H1 (cell line): ENCODE data around the gene HSD17B2. TPM values are rescaled to one million over a fixed set of nuclear protein-coding genes. Genes with fewer than 3 reads are reported as not detected.

Source experiments
- CTCF ChIA-PET: fragments of 300-600 bp; sonication (Branson Sonifier 250); formaldehyde crosslinking; loops from one replicate; lab custom pipeline; 2021; ENCODE audit not compliant: partially characterized antibody; lab: Charles Lee
- POLR2A ChIA-PET: fragments of 300-600 bp; sonication (Branson Sonifier 250); formaldehyde crosslinking; loops from one replicate; lab custom pipeline; 2021; ENCODE audit warnings: inconsistent platforms; ENCODE audit not compliant: partially characterized antibody; lab: Charles Lee
- DNase-seq, 2 experiments: peaks; one replicate each; pipeline versions ENCODE4 v3.0.0 to v3.0.0-alpha.2; 2010 to 2022; ENCODE audit warnings: low spot score in 2 of 2, low read depth in 1 of 2, mixed read lengths in 1 of 2
- FAIRE-seq: peaks from 2 replicates; lab custom pipeline; 2011; peaks lifted over from hg19 to GRCh38; lab: Jason Lieb, UNC
- H2AFZ ChIP-seq: 2 replicates; pipeline ENCODE4 v1.8.1; 2012; ENCODE audit warnings: low read length, inconsistent platforms
- H2AK5ac ChIP-seq: 2 replicates; pipeline ENCODE4 v1.6.1; 2013; ENCODE audit warnings: low read depth, low read length
- H2BK120ac ChIP-seq: replicated peaks from 2 replicates; pipeline ENCODE3; 2013; ENCODE audit warnings: low read depth, low read length, inconsistent platforms
- H2BK12ac ChIP-seq: 2 replicates; pipeline ENCODE4 v1.6.1; 2013; ENCODE audit warnings: low read depth, low read length
- H2BK15ac ChIP-seq: 2 replicates; pipeline ENCODE4 v1.6.1; 2013; ENCODE audit warnings: low read length
- H2BK20ac ChIP-seq: 2 replicates; pipeline ENCODE4 v1.6.1; 2013; ENCODE audit warnings: low read length
- H2BK5ac ChIP-seq: 2 replicates; pipeline ENCODE4 v1.6.1; 2013; ENCODE audit warnings: low read depth, low read length
- H3K14ac ChIP-seq: 2 replicates; pipeline ENCODE4 v1.6.1; 2013; ENCODE audit warnings: inconsistent platforms; ENCODE audit not compliant: insufficient read length
- H3K18ac ChIP-seq: 2 replicates; pipeline ENCODE4 v1.6.1; 2013; ENCODE audit warnings: low read length; ENCODE audit errors: extremely low read depth
- H3K23ac ChIP-seq: 2 replicates; pipeline ENCODE4 v1.6.1; 2013; ENCODE audit warnings: inconsistent platforms; ENCODE audit not compliant: insufficient read length
- H3K23me2 ChIP-seq: 2 replicates; pipeline ENCODE4 v1.6.1; 2013; ENCODE audit warnings: low read depth, low read length
- H3K27ac ChIP-seq: 2 replicates; pipeline ENCODE4 v1.6.1; 2011; ENCODE audit warnings: low read depth, low read length, inconsistent platforms
- H3K27me3 ChIP-seq, 4 experiments: replicated peaks in 1 of 4; 1 replicate in 1 of 4; 2 replicates in 3 of 4; pipeline versions ENCODE4 v1.6.1 to v1.8.1; 2011 to 2013; ENCODE audit warnings: low read length in 3 of 4, mild to moderate bottlenecking in 3 of 4, inconsistent platforms in 2 of 4, mixed read lengths in 2 of 4, moderate library complexity in 1 of 4; ENCODE audit not compliant: control insufficient read depth in 3 of 4, insufficient read depth in 3 of 4; ENCODE audit errors: extremely low read depth in 1 of 4
- H3K36me3 ChIP-seq, 4 experiments: 2 replicates each; pipeline versions ENCODE4 v1.6.1 to v1.8.1; 2011 to 2013; ENCODE audit warnings: mild to moderate bottlenecking in 4 of 4, low read length in 3 of 4, moderate library complexity in 2 of 4, control low read depth in 1 of 4, inconsistent platforms in 1 of 4; ENCODE audit not compliant: insufficient read depth in 4 of 4, control insufficient read depth in 2 of 4
- H3K4ac ChIP-seq: replicated peaks from 2 replicates; pipeline ENCODE3; 2013; ENCODE audit warnings: low read length, low read depth, mixed read lengths, inconsistent platforms; ENCODE audit not compliant: insufficient read length
- H3K4me1 ChIP-seq, 4 experiments: replicated peaks in 1 of 4; 1 replicate in 1 of 4; 2 replicates in 3 of 4; pipeline versions ENCODE4 v1.6.1 to v1.8.1; 2011 to 2013; ENCODE audit warnings: low read length in 3 of 4, inconsistent platforms in 2 of 4, mixed read lengths in 1 of 4; ENCODE audit not compliant: insufficient read depth in 4 of 4, control insufficient read depth in 3 of 4
- H3K4me2 ChIP-seq, 2 experiments: 2 replicates each; pipeline versions ENCODE4 v1.6.1 to v1.8.1; 2011 to 2013; ENCODE audit warnings: low read depth in 2 of 2, low read length in 2 of 2, control low read depth in 1 of 2, inconsistent platforms in 1 of 2, mild to moderate bottlenecking in 1 of 2; ENCODE audit not compliant: insufficient read depth in 1 of 2
- H3K4me3 ChIP-seq, 4 experiments: fragments of 200-600, 300-600 bp in 1 of 4; sonication (generic), shearing (Covaris generic), sonication (Bioruptor Twin) in 1 of 4; 2 replicates each; pipeline versions ENCODE4 v1.5.1 to v1.8.1; 2011 to 2016; ENCODE audit warnings: low read length in 4 of 4, low read depth in 3 of 4, control low read depth in 2 of 4, inconsistent platforms in 2 of 4, mild to moderate bottlenecking in 2 of 4, mixed read lengths in 1 of 4, moderate library complexity in 1 of 4; ENCODE audit not compliant: insufficient read depth in 2 of 4; ENCODE audit errors: extremely low read depth in 1 of 4
- H3K56ac ChIP-seq: replicated peaks from 2 replicates; pipeline ENCODE3; 2013; ENCODE audit warnings: low read depth, mild to moderate bottlenecking, mixed read lengths, low read length, inconsistent platforms; ENCODE audit not compliant: insufficient read length
- H3K79me1 ChIP-seq: 2 replicates; pipeline ENCODE4 v1.6.1; 2013; ENCODE audit warnings: low read depth, low read length, control low read depth
- H3K79me2 ChIP-seq, 2 experiments: 2 replicates each; pipeline versions ENCODE4 v1.6.1 to v1.8.1; 2012 to 2013; ENCODE audit warnings: low read length in 2 of 2, mild to moderate bottlenecking in 2 of 2, inconsistent platforms in 1 of 2; ENCODE audit not compliant: insufficient read depth in 2 of 2, control insufficient read depth in 1 of 2
- H3K9ac ChIP-seq, 4 experiments: replicated peaks in 1 of 4; 1 replicate in 1 of 4; 2 replicates in 3 of 4; pipeline versions ENCODE4 v1.6.1 to v1.8.1; 2011 to 2013; ENCODE audit warnings: low read depth in 3 of 4, low read length in 3 of 4, control low read depth in 2 of 4, mild to moderate bottlenecking in 2 of 4, moderate library complexity in 2 of 4, inconsistent platforms in 1 of 4; ENCODE audit errors: extremely low read depth in 1 of 4
- H3K9me3 ChIP-seq, 2 experiments: 2 replicates each; pipeline versions ENCODE4 v1.6.1 to v1.8.1; 2012 to 2013; ENCODE audit warnings: mild to moderate bottlenecking in 2 of 2, moderate library complexity in 2 of 2, control low read depth in 1 of 2, inconsistent platforms in 1 of 2, low read depth in 1 of 2, low read length in 1 of 2, mixed read lengths in 1 of 2; ENCODE audit not compliant: insufficient read depth in 2 of 2
- H4K20me1 ChIP-seq, 2 experiments: replicated peaks in 1 of 2; 2 replicates each; pipeline versions ENCODE3 to v1.8.1; 2011 to 2013; ENCODE audit warnings: inconsistent platforms in 2 of 2, low read length in 2 of 2, mild to moderate bottlenecking in 1 of 2; ENCODE audit not compliant: insufficient read depth in 2 of 2, control insufficient read depth in 1 of 2
- H4K5ac ChIP-seq: 2 replicates; pipeline ENCODE4 v1.6.1; 2013; ENCODE audit warnings: low read length, low read depth, mixed read lengths, inconsistent platforms; ENCODE audit not compliant: insufficient read length
- H4K8ac ChIP-seq: 2 replicates; pipeline ENCODE4 v1.8.0; 2013; ENCODE audit warnings: mild to moderate bottlenecking, moderate library complexity, low read length, inconsistent platforms; ENCODE audit not compliant: insufficient read depth; ENCODE audit errors: extremely low read depth
- H4K91ac ChIP-seq: replicated peaks from 2 replicates; pipeline ENCODE3; 2013; ENCODE audit warnings: low read length, mixed read lengths, inconsistent platforms; ENCODE audit not compliant: insufficient read length
- ASH2L ChIP-seq: fragments of 200-600, 300-600 bp; sonication (generic); IDR thresholded peaks from one replicate; pipeline ENCODE4 v1.7.1; 2017; ENCODE audit warnings: low read length
- BACH1 ChIP-seq: IDR thresholded peaks from 2 replicates; pipeline ENCODE4 v1.6.1; 2012; ENCODE audit warnings: low read length, improper control_type of control experiment
- CBX8 ChIP-seq: fragments of 300-800, 300-1000 bp; sonication (generic); IDR thresholded peaks from 2 replicates; pipeline ENCODE4 v1.7.1; 2016; ENCODE audit warnings: low read depth, low read length, borderline replicate concordance
- GTF2F1 ChIP-seq: IDR thresholded peaks from 2 replicates; pipeline ENCODE4 v1.6.1; 2012; ENCODE audit warnings: low read depth, low read length, improper control_type of control experiment, borderline replicate concordance
- KDM4A ChIP-seq: IDR thresholded peaks from one replicate; pipeline ENCODE4 v1.7.1; 2012; ENCODE audit warnings: low read depth, mild to moderate bottlenecking, moderate library complexity, low read length, inconsistent platforms; ENCODE audit not compliant: severe bottlenecking
- NANOG ChIP-seq: IDR thresholded peaks from 2 replicates; pipeline ENCODE4 v1.6.1; 2011; ENCODE audit warnings: low read length, low read depth, mild to moderate bottlenecking, inconsistent platforms; ENCODE audit not compliant: insufficient read depth, poor library complexity, severe bottlenecking
- NRF1 ChIP-seq: IDR thresholded peaks from 2 replicates; pipeline ENCODE4 v1.6.1; 2011; ENCODE audit warnings: mild to moderate bottlenecking, low read depth, low read length, improper control_type of control experiment
- POU5F1 ChIP-seq: IDR thresholded peaks from 2 replicates; pipeline ENCODE4 v1.6.1; 2011; ENCODE audit warnings: low read depth, mild to moderate bottlenecking, low read length, moderate library complexity
- SIX5 ChIP-seq: IDR thresholded peaks from 2 replicates; pipeline ENCODE4 v1.6.1; 2011; ENCODE audit warnings: mild to moderate bottlenecking, low read depth, low read length
- SP1 ChIP-seq: IDR thresholded peaks from 2 replicates; pipeline ENCODE4 v1.6.1; 2011; ENCODE audit warnings: low read depth, low read length
- SP2 ChIP-seq: IDR thresholded peaks from 2 replicates; pipeline ENCODE4 v1.6.1; 2012; ENCODE audit warnings: mild to moderate bottlenecking, low read length, inconsistent platforms
- SUZ12 ChIP-seq: fragments of 200-600 bp; sonication (generic); IDR thresholded peaks from 2 replicates; pipeline ENCODE4 v1.6.1; 2012; ENCODE audit warnings: mild to moderate bottlenecking, inconsistent platforms, low read length, moderate library complexity, mixed read lengths
- TCF12 ChIP-seq: IDR thresholded peaks from 2 replicates; pipeline ENCODE4 v1.6.1; 2011; ENCODE audit warnings: low read depth, mild to moderate bottlenecking, low read length
- WGBS, 2 experiments: shearing (Covaris generic) in 1 of 2; methylation state at CpG; one replicate each; pipeline versions ENCODE4 v1.1.6 to v1.1.7; 2013 to 2015; ENCODE audit warnings: low lambda C conversion rate in 2 of 2, mixed read lengths in 2 of 2, inconsistent platforms in 1 of 2, low coverage in 1 of 2, missing lambda C conversion rate in 1 of 2; ENCODE audit not compliant: insufficient replicate concordance in 2 of 2, insufficient coverage in 1 of 2, insufficient read length in 1 of 2; ENCODE audit errors: extremely low coverage in 1 of 2, missing lambda C conversion rate in 1 of 2; 5-methylcytosine and 5-hydroxymethylcytosine counted together
- polyA plus RNA-seq, 7 experiments: library from polyadenylated mRNA; depleted of rRNA in 3 of 7; stranded (reverse) in 5 of 7; unstranded in 2 of 7; fragments of >200 nt in 5 of 7; fragments of 200-250 nt in 2 of 7; gene quantifications; 1 replicate in 5 of 7; 2 replicates in 1 of 7; 4 replicates in 1 of 7; pipeline versions ENCODE4 v1.2.1 to v1.2.3, GENCODE V29; 2011 to 2013; ENCODE audit warnings: missing spikeins in 2 of 7, mixed read lengths in 2 of 7
- total RNA-seq: library from RNA; stranded (reverse); fragmentation: NEBNext Ultra II Directional; extraction: Animal tissue kit (Norgen Biotek cat#: 25700); gene quantifications from 2 replicates; pipeline ENCODE4 v1.2.1, GENCODE V29; 2021
- TF ChIP-seq, protein P1 (sequence below): IDR thresholded peaks from 2 replicates; pipeline ENCODE4 v1.6.1; 2012; ENCODE audit warnings: inconsistent platforms
- TF ChIP-seq, protein P2 (sequence below): IDR thresholded peaks from 2 replicates; pipeline ENCODE4 v1.6.1; 2012; ENCODE audit warnings: inconsistent platforms

Gene HSD17B2
- total and polyA plus RNA-seq, 2 of the 8 experiments (the other 6 are each of a cell fraction or from before 2014, with no cell fraction given), result not detected

DNA sequence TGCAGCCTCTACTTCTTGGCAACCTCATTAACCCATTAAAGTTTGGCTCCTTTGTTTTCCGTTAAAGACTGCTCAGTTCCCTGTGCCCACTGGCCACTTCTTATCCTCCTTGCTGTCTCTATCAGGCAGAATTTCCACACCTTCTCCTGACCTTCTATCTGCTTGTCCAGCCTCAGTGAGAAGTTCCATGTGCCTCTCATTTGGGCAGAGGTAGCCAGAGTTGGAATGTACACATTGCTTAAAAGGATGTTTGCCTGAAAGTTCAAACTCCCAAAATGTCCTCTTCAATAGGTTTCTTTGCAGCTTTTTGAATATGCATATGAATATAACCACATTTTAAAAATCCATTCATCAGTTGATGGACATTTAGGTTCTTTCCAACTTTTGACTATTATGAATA, 47.0 kb downstream of the HSD17B2 start:
- no peak overlapping the region for H4K5ac ChIP-seq
- H3K79me2 ChIP-seq, result no peaks in the 10 kb centered on the region
- peaks cover 2 to 3% of the 10 kb centered on the region in 2 experiments; a peak in 1 of 4 replicates for H3K9me3 ChIP-seq
- H2BK120ac ChIP-seq, result no peak overlapping the region
- no peak overlapping the region for H3K14ac ChIP-seq
- H3K4me2 ChIP-seq, result no peak overlapping the region
- no peaks in the 10 kb centered on the region for H3K23me2 ChIP-seq
- H2BK12ac ChIP-seq, result no peak overlapping the region
- no peaks in the 10 kb centered on the region for H4K20me1 ChIP-seq
- WGBS, 2 experiments, result 92% methylated on average over 1 of the region's 1 CpG; no CpG with 5 or more reads in 1 of the 2 experiments
- H2AK5ac ChIP-seq, result no peak overlapping the region
- no peaks in the 10 kb centered on the region for H3K27me3 ChIP-seq
- H4K91ac ChIP-seq, result no peak overlapping the region
- no peak overlapping the region for H3K4me3 ChIP-seq
- DNase-seq (no peak), FAIRE-seq (no peak)
- H2BK5ac ChIP-seq, result no peak overlapping the region
- H3K18ac ChIP-seq, result no peak overlapping the region
- H4K8ac ChIP-seq, result no peak overlapping the region
- H3K27ac ChIP-seq, result no peak overlapping the region
- H3K56ac ChIP-seq, result no peak overlapping the region
- H2BK15ac ChIP-seq, result no peak overlapping the region
- no peak overlapping the region for H3K4ac ChIP-seq
- H2BK20ac ChIP-seq, result no peak overlapping the region
- ChIA-PET CTCF (interaction anchor here (0.6 to 1.4 kb wide), 5 partner anchors 13 to 157 kb away, joined by 3 to 4 read pairs (median 3); no protein-coding TSS in a partner anchor), POLR2A (no interaction called here)
- H3K9ac ChIP-seq, result no peak overlapping the region
- no peak overlapping the region for H2AFZ ChIP-seq
- no peak overlapping the region for H3K23ac ChIP-seq
- no peaks in the 10 kb centered on the region for H3K4me1 ChIP-seq
- no peaks in the 10 kb centered on the region for H3K79me1 ChIP-seq
- no peaks in the 10 kb centered on the region for H3K36me3 ChIP-seq
- no peak for TF ChIP-seq KDM4A
- TF ChIP-seq, protein P1, sequence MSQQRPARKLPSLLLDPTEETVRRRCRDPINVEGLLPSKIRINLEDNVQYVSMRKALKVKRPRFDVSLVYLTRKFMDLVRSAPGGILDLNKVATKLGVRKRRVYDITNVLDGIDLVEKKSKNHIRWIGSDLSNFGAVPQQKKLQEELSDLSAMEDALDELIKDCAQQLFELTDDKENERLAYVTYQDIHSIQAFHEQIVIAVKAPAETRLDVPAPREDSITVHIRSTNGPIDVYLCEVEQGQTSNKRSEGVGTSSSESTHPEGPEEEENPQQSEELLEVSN, result no peak
- no peak for TF ChIP-seq CBX8
- no peak for TF ChIP-seq GTF2F1
- TF ChIP-seq BACH1, result no peak
- no peak for TF ChIP-seq SP1
- no peak for TF ChIP-seq SIX5
- no peak for TF ChIP-seq NANOG
- TF ChIP-seq, protein P2, sequence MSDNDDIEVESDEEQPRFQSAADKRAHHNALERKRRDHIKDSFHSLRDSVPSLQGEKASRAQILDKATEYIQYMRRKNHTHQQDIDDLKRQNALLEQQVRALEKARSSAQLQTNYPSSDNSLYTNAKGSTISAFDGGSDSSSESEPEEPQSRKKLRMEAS, result no peak
- TF ChIP-seq NRF1, result no peak
- TF ChIP-seq POU5F1, result no peak
- no peak for TF ChIP-seq SUZ12
- no peak for TF ChIP-seq ASH2L
- TF ChIP-seq SP2, result no peak
- no peak for TF ChIP-seq TCF12
